GM19025 (cell line): Measurements from ENCODE around the gene DOCK4.
A peak's percentile ranks its signal among the peaks of the same experiment; 100 is the strongest.

Experiments used
- ATAC-seq: cut with Tn5 transposase; IDR thresholded peaks from one replicate; pipeline ENCODE4 v1.9.1; 2021; ENCODE audit warnings: mild to moderate bottlenecking, low read depth, moderate library complexity; ENCODE audit not compliant: unreplicated experiment

DOCK4 gene

GRCh38 chr7:111873963-111874690 is 332.1 kb downstream of the DOCK4 start:
- no peak for ATAC-seq

DNA sequence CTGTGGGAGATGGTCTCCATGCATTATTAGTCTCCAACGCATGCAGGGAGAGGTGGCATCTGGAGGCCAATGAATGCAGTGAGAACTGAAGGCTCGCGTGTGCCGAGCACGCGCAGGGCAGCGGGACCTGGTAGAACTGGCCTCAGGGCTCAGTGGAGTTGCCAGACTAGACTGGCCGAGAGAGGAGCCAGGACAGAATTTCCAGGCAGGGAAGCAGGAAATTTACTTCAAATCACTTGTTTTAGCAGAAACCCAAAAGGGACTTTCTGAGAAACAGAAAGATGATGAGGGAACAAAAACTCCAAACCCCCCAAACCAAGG is 332.9 kb downstream of the DOCK4 start:
- no peak for ATAC-seq

GRCh38 chr7:111872450-111873325 is 333.5 kb downstream of the DOCK4 start:
- ATAC-seq, result no peak

- ATAC-seq, result no peak
Measured at GRCh38 chr7:111871283-111871682, 334.9 kb downstream of the DOCK4 start.

DNA sequence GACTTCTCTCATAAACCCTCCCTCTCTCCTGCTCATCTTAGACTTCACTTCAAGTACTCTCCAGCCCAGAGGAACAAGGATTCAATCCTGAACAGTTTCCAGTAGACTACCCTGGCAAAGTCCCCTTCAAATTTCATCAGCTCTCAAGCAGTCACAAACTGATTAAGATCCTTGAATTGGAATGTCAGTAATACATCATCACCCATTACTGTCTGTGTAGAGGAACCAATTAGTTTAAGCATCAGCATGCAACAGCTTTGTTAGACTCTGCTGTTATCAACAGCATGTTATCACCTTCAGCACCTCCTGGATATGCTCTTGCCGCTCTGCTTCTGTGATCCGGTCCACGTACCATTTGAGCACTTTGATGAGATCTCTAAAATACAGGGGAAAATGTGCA is 336.9 kb downstream of the DOCK4 start:
- no peak for ATAC-seq

GRCh38 chr7:111867348-111867931 is 338.8 kb downstream of the DOCK4 start:
- ATAC-seq, result no peak

GRCh38 chr7:111866787-111867186 is 339.4 kb downstream of the DOCK4 start:
- ATAC-seq, result no peak

DNA sequence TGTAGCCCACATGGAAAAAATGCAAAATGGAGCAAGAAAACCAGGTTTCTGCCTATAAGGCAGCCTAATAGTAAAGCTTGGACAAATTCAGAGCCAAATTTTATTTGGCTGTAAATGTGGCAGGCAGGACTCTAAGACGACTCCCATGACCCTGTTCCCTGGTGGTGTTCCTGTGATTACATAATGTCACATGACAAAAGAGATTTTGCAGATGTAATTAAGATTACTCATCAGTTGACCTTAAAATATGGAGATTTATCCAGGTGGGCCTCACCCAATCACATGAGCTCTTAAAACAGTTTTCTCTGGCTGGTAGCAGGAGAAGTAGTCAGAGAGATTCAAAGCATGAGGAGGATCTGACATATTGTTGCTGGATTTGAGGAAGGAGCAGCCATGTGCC is 340.8 kb downstream of the DOCK4 start:
- no peak for ATAC-seq

DNA sequence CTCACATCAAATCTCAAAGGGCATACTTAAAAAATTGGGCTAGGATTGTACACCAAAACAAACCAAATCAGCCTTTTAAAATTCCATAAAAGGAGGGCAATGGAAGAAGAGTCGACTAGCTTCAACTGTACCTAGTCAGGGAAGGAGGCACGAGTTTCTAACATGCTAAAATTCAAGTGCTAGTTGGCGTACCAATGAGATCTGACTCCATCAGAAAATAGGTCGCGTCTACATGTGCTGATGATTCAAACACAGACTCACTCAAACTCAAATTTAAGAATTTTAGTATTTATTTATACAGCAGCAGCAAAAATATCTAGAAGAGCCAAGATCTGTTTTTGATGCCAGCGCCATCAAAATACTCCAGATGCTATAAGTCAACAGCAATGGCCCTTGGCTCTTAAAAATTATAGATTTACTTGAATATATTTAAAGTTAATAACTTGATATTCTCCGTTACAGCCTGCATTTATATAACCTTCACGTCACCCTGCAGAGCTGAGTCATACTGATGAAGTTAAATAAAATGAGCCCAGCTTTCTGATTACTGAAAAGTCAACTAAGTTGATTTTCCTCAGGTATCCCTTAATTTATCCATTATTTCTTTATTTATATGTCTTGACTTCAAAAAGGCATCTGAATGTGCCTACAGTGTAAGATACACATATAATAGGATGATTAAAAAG is 341.8 kb downstream of the DOCK4 start:
- ATAC-seq, result no peak

- ATAC-seq, result no peak
Measured at GRCh38 chr7:111863269-111863668, 342.9 kb downstream of the DOCK4 start.

DNA sequence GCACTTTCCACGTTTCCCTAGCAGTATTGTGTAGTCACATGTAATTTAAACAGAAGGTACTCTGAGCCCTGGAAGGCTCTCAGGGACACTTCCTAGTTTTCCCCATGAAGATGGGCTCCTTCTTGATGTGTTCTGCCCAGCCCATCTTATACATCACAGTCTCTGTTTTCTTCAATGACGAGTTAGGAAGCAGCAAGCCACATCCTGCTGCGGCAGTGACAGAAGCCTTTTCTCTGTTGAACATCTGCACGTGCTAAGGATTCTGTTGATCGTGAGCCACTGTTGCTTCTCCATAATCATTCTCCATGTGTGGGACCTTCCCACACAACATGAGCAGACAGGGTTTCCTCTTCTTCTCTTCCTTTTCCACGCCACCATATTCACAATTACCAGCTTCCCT is 346.0 kb downstream of the DOCK4 start:
- ATAC-seq, result no peak

DNA sequence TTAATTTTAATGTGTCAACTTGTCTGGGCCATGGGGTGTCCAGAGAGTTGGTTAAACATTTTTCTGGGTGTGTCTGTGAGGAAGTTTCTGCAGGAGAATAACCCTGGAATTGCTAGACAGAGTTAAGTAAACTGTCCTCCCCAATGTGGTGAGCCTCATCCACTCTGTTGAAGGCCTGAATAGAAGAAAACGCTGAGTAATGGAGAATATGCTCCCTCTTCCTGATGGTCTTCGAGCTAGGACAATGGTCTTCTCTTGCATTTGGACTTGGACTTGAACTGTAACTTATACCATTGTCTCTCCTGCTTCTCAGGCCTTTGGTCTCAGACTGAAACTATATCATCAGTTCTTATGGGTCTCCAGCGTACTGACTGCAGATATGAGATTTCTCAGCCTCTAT is 347.9 kb downstream of the DOCK4 start:
- ATAC-seq, result no peak

GRCh38 chr7:111855842-111856227 is 350.4 kb downstream of the DOCK4 start:
- no peak for ATAC-seq

DNA sequence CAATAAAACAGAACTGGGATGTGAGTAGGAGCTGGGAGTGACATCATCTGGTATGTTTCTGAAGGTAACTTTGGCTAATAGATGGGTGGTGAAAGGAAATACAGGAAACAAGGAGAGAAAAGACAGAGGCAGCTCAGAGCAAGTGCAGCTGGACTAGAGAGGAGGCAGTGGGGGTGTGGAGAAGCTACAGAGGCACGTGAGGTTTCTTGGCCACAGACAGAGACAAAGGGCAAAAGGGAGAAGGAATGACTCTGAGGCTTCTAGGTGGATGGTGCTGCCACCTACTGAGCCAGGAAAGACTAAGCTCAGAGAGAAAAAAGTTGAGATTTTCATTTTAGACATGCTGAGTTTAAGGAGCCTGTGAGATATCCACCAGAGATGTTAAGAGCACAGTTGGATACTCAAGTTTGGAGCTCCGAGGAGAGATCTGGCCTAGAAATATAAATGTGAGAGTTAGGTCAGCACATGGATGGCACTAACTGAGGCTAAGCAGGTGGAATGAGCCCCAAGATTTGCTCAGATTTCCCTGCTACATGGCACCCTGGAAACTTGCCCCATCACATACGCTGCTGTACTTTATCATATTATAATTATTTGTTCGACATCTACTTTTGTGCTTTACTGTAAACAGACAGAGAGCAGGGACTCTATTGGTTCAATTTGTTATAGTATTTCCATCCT is 350.9 kb downstream of the DOCK4 start:
- ATAC-seq, result peak; percentile 54

DNA sequence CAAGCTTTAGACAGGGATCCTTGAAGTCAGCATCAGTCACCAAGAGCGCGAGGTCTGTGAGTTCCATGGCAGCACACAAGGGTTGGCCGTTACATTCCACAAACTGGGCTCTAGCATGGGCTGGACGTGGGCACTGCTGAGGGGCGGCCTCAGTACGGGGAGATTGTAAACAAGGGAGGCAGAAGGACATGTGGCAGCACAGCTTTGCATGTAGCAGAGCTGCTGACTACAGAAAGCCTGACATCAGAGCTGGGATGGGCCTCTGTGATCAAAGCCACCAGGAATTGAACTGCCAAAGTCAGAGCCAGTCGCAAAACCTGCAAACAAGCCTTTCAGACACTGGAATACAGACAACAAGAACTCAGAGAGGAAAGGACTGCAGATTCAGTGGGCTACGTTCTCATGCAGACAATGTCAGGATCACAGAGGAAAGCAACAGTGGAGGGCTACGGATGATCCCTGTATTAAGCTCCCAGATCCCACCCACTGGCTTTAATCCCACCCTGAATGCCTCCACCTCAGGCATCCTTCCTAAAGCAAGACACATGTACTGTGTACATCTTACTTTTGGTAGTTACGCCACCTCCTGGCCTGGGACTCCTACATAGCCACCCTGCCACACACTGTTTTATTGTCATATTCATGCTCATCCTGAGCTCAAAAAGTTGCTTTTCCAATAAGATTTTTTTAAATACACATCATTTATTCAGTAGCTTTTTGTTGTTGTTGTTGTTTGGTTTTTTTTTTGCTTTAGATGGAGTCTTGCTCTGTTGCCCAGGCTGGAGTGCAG is 352.8 kb downstream of the DOCK4 start:
- ATAC-seq, result no peak

DNA sequence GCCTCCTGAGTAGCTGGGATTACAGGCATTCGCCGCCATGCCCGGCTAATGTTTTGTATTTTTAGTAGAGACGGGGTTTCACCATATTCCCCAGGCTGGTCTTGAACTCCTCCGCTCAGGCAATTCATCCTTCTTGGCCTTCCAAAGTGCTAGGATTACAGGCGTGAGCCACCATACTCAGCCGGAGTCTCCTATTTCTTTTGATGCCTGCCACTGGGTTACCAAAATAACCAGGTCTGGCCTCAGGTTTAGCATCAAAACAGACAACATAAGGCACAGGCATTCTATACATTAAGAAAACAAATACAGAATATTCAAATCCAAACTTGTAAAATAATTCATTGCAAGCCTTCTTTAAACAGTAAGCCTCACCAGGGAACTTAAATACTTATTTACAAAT is 354.1 kb downstream of the DOCK4 start:
- no peak for ATAC-seq

GRCh38 chr7:111846898-111847297 is 359.3 kb downstream of the DOCK4 start:
- ATAC-seq, result no peak

- ATAC-seq, result no peak
Measured at GRCh38 chr7:111845853-111846252, 360.3 kb downstream of the DOCK4 start.

DNA sequence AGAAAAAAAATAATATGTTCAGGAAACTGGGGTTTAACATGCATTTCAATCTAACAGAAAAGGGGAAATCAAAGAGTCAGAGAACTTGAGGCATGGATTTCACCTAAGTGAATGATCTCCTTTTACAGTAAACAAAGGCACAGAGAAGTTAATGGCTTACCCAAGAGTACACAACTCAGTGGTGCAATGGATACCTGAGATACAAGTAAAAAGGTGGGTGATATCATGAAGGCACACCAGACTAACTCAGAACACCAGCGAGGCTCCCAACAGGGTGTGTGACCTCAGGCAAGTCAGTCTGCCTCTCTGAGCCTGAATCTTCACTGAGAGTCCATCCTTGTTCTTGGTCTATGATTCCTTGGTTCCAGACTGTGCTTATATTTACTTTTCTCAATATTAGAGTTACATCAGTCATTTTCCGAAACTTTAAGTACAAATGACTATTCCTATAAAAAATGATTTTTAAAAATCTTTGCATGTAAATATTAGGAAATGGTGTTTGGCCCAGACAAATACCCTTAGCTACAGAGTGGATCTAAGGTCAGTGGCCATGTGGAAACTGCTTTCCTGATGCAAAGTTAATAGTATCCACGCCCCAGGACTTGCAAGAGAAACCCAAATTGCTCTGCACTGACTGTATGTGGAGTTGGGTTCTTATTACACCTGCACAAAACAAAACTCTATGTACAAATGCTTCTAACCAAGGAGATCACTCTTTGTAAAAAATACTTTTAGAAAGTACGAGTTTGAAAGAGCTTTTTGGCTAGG is 361.1 kb downstream of the DOCK4 start:
- ATAC-seq, result no peak
